ENCODE results near the gene MARCHF2. TPM values are rescaled to one million over a fixed set of nuclear protein-coding genes. Genes with fewer than 3 reads are reported as not detected.

MARCHF2 gene
- total RNA-seq (19.7 TPM), polyA plus RNA-seq (ENCODE audit: insufficient read depth in 1 of 8, insufficient read length in 8 of 8, low replicate concordance in 1 of 8) (10 to 100 TPM; 14.1 to 17.7 (median 15.9) TPM)
- long read RNA-seq, donor 1, transcript MARCH2-201 (5 exons, 1,376 nt), result major isoform, 5 of 5 reads
- long read RNA-seq, donor 1, partial matches to known transcripts, result 0 of 5 reads
- long read RNA-seq, donor 1, other reads (novel, unspliced or antisense), result 0 of 5 reads
- long read RNA-seq, donor 2, result 0 reads
- long read RNA-seq, donor 3, partial matches to known transcripts, result 0 of 1 reads
- long read RNA-seq, donor 3, other reads (novel, unspliced or antisense), result 0 of 1 reads
- long read RNA-seq, donor 4, partial matches to known transcripts, result 0 of 4 reads
- long read RNA-seq, donor 4, other reads (novel, unspliced or antisense), result 0 of 4 reads
- long read RNA-seq, donor 5, transcript MARCH2-201 (5 exons, 1,376 nt), result major isoform, 7 of 8 reads
- long read RNA-seq, donor 5, partial matches to known transcripts, result 0 of 8 reads
- long read RNA-seq, donor 5, other reads (novel, unspliced or antisense), result 0 of 8 reads
- long read RNA-seq, donor 6, transcript MARCH2-201 (5 exons, 1,376 nt), result major isoform, 5 of 6 reads
- long read RNA-seq, donor 6, partial matches to known transcripts, result 0 of 6 reads
- long read RNA-seq, donor 6, other reads (novel, unspliced or antisense), result 0 of 6 reads
- long read RNA-seq, donor 7, transcript MARCH2-201 (5 exons, 1,376 nt), result major isoform, 7 of 7 reads
- long read RNA-seq, donor 7, partial matches to known transcripts, result 0 of 7 reads
- long read RNA-seq, donor 7, other reads (novel, unspliced or antisense), result 0 of 7 reads
- long read RNA-seq, donor 8, partial matches to known transcripts, result 0 of 6 reads
- long read RNA-seq, donor 8, other reads (novel, unspliced or antisense), result 0 of 6 reads
- long read RNA-seq, donor 9, transcript MARCH2-201 (5 exons, 1,376 nt), result major isoform, 5 of 5 reads
- long read RNA-seq, donor 9, partial matches to known transcripts, result 0 of 5 reads
- long read RNA-seq, donor 9, other reads (novel, unspliced or antisense), result 0 of 5 reads
- long read RNA-seq, donor 10, partial matches to known transcripts, result 0 of 6 reads
- long read RNA-seq, donor 10, other reads (novel, unspliced or antisense), result 0 of 6 reads
- long read RNA-seq, donor 11, transcript MARCH2-201 (5 exons, 1,376 nt), result major isoform, 5 of 6 reads
- long read RNA-seq, donor 11, partial matches to known transcripts, result 0 of 6 reads
- long read RNA-seq, donor 11, other reads (novel, unspliced or antisense), result 0 of 6 reads

DNA sequence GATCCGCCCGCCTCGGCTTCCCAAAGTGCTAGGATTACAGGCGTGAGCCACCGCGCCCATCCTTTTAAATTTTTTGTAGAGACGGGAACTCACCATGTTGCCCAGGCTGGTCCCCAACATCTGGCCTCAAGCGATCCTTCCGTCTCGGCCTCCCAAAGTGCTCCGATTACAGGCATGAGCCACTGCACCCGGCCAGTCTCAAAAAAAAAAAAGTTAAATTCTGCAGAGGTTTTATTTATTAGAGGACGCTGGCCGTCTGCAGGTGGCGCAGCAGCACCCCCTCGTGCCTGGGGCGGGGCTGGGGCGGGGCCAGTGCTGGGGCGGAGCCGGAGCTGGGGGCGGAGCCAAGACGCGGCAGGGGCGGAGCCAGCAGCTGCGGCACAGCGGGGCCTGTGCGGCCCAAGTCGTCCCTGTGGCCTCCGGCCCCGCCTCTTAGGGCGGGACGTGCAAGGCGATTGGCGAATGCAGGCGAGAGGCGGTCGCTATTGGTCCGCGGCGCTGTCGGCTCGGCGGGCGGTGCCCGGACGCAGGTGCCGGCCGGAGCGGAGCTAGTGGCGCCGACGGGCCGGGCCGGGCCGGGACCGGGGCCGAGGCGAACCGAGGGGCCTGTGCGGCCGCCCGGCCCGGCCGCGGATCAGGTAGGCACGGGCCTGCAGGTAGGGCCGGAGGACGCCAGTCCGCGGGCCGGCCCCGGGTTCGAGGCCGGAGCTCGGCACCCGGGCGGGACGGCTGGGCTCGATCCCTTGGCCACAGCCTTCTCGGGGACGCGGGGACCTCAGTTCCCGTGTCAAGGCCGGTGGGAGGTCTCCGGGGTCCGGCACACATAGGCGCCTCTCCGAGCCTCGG is at the start of gene MARCHF2:
Gene MARCHF2, plus strand, starts transcription at position 523 of the 846 bp plus-strand sequence. CDS start 8,536 bp downstream, outside the sequence.
- H3K27me3 ChIP-seq (ENCODE audit: control insufficient read depth, insufficient read depth, low read length), result no peaks in the 10 kb centered on the region
- no peaks in the 10 kb centered on the region for H3K36me3 ChIP-seq (ENCODE audit: control insufficient read depth, insufficient read depth, low read length)
- no peak within 1 kb of the TSS for H3K27ac ChIP-seq (ENCODE audit: low read length)
- under 1% methylated on average over 82 of the region's 89 CpGs for WGBS (ENCODE audit: insufficient coverage)
- peak; percentile 99 for DNase-seq
- H3K4me1 ChIP-seq (ENCODE audit: control insufficient read depth, insufficient read depth, low read length), result peaks cover 16% of the 10 kb centered on the region
- H3K9me3 ChIP-seq (replicated peaks; ENCODE audit: control insufficient read depth, low read depth, low read length), result no peaks in the 10 kb centered on the region
- H3K4me3 ChIP-seq (ENCODE audit: low read length), result peak within 1 kb of the TSS; percentile 63

DNA sequence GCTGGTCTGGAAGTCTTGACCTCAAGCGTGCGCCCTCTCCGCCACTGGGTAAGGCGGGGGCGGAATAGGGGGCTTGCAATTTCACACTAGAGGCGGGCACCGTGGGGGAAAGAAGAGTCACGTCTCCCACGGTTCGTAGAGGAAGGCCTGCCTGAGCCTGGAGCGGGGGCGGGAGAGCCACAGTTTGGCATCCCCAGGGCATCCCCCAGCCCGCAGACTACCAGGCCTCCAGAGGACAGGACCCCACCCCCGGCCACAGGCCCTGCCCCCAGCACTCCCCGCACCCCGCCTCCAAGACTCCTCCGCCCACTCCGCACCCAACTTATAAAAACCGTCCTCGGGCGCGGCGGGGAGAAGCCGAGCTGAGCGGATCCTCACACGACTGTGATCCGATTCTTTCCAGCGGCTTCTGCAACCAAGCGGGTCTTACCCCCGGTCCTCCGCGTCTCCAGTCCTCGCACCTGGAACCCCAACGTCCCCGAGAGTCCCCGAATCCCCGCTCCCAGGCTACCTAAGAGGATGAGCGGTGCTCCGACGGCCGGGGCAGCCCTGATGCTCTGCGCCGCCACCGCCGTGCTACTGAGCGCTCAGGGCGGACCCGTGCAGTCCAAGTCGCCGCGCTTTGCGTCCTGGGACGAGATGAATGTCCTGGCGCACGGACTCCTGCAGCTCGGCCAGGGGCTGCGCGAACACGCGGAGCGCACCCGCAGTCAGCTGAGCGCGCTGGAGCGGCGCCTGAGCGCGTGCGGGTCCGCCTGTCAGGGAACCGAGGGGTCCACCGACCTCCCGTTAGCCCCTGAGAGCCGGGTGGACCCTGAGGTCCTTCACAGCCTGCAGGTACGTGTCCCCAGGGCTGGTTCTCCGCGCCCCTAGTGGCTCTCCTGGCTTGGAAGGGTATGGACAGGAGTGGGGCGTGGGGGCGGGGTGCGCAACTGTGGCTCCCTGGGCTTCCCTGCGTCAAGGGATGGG is 49.0 kb upstream of the MARCHF2 start, which contains the start of gene ANGPTL4:
Gene ANGPTL4, plus strand, starts transcription at position 353 of the 969 bp plus-strand sequence. Its CDS starts 167 bp downstream, at position 520.
- peaks cover 42% of the 10 kb centered on the region for H3K27me3 ChIP-seq (ENCODE audit: control insufficient read depth, insufficient read depth, low read length)
- H3K4me1 ChIP-seq (ENCODE audit: control insufficient read depth, insufficient read depth, low read length), result peaks cover 55% of the 10 kb centered on the region
- H3K4me3 ChIP-seq (ENCODE audit: low read length), result peak within 1 kb of the TSS; percentile 47
- no peaks in the 10 kb centered on the region for H3K36me3 ChIP-seq (ENCODE audit: control insufficient read depth, insufficient read depth, low read length)
- WGBS (ENCODE audit: insufficient coverage), result under 1% methylated on average over 74 of the region's 81 CpGs
- no peaks in the 10 kb centered on the region for H3K9me3 ChIP-seq (replicated peaks; ENCODE audit: control insufficient read depth, low read depth, low read length)
- peak; percentile 85 for DNase-seq
- H3K27ac ChIP-seq (ENCODE audit: low read length), result peak within 1 kb of the TSS; percentile 51

- H3K27ac ChIP-seq (ENCODE audit: low read length), result no peak overlapping the region
- H3K4me1 ChIP-seq (ENCODE audit: control insufficient read depth, insufficient read depth, low read length), result peaks cover 66% of the 10 kb centered on the region
- no peak overlapping the region for H3K4me3 ChIP-seq (ENCODE audit: low read length)
- H3K9me3 ChIP-seq (replicated peaks; ENCODE audit: control insufficient read depth, low read depth, low read length), result no peaks in the 10 kb centered on the region
- peaks cover 42% of the 10 kb centered on the region for H3K27me3 ChIP-seq (ENCODE audit: control insufficient read depth, insufficient read depth, low read length)
- no peak for DNase-seq
- no peaks in the 10 kb centered on the region for H3K36me3 ChIP-seq (ENCODE audit: control insufficient read depth, insufficient read depth, low read length)
- 94% methylated on average over 9 of the region's 11 CpGs for WGBS (ENCODE audit: insufficient coverage)
These were observed 47.0 kb upstream of the MARCHF2 start for GRCh38 chr19:8366121-8366581.

DNA sequence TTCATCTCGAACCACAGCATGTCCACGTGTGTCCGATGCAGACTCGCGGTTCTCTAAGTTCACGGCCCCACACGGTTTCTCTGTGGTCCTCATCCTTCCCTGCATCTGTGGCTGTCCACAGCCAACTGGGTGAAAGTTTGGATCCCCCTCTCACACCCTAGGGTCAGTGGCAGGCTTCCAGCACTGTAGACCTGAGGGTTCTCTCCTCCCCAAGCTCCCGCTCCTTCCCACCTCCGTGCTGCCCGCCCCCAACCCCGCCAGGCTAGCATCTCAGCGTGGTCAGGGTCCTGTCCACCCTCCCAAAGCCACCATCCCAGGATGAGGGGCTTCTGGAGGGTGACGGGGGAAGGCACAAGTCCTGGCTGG is 46.2 kb upstream of the MARCHF2 start:
- peak; percentile 63 for DNase-seq
- peak overlapping the region; percentile 81 for H3K27ac ChIP-seq (ENCODE audit: low read length)
- peaks cover 42% of the 10 kb centered on the region for H3K27me3 ChIP-seq (ENCODE audit: control insufficient read depth, insufficient read depth, low read length)
- H3K4me1 ChIP-seq (ENCODE audit: control insufficient read depth, insufficient read depth, low read length), result peaks cover 62% of the 10 kb centered on the region
- H3K9me3 ChIP-seq (replicated peaks; ENCODE audit: control insufficient read depth, low read depth, low read length), result no peaks in the 10 kb centered on the region
- WGBS (ENCODE audit: insufficient coverage), result 8% methylated on average over 8 of the region's 13 CpGs
- H3K4me3 ChIP-seq (ENCODE audit: low read length), result no peak overlapping the region
- H3K36me3 ChIP-seq (ENCODE audit: control insufficient read depth, insufficient read depth, low read length), result no peaks in the 10 kb centered on the region

- Histone ChIP-seq H3K4me3 (ENCODE audit: low read length) (peak overlapping the region; percentile 13), H3K4me1 (ENCODE audit: control insufficient read depth, insufficient read depth, low read length) (peaks cover 57% of the 10 kb centered on the region), H3K27me3 (ENCODE audit: control insufficient read depth, insufficient read depth, low read length) (peaks cover 42% of the 10 kb centered on the region), H3K36me3 (ENCODE audit: control insufficient read depth, insufficient read depth, low read length) (no peaks in the 10 kb centered on the region), H3K27ac (ENCODE audit: low read length) (peak overlapping the region; percentile 81), H3K9me3 (replicated peaks; ENCODE audit: control insufficient read depth, low read depth, low read length) (no peaks in the 10 kb centered on the region)
- WGBS (ENCODE audit: insufficient coverage), result 20% methylated on average over 17 of the region's 23 CpGs
- peak; percentile 94 for DNase-seq
These were observed 45.6 kb upstream of the MARCHF2 start for GRCh38 chr19:8367327-8368001.

GRCh38 chr19:8370176-8371010 is 42.7 kb upstream of the MARCHF2 start:
- no peaks in the 10 kb centered on the region for H3K9me3 ChIP-seq (replicated peaks; ENCODE audit: control insufficient read depth, low read depth, low read length)
- H3K27me3 ChIP-seq (ENCODE audit: control insufficient read depth, insufficient read depth, low read length), result peaks cover 17% of the 10 kb centered on the region
- peaks cover 4% of the 10 kb centered on the region for H3K36me3 ChIP-seq (ENCODE audit: control insufficient read depth, insufficient read depth, low read length)
- no peak overlapping the region for H3K27ac ChIP-seq (ENCODE audit: low read length)
- H3K4me1 ChIP-seq (ENCODE audit: control insufficient read depth, insufficient read depth, low read length), result peaks cover 39% of the 10 kb centered on the region
- H3K4me3 ChIP-seq (ENCODE audit: low read length), result no peak overlapping the region
- peak; percentile 61 for DNase-seq
- 62% methylated on average over 5 of the region's 19 CpGs for WGBS (ENCODE audit: insufficient coverage)

GRCh38 chr19:8371011-8371804 is 41.9 kb upstream of the MARCHF2 start:
- no peak overlapping the region for H3K27ac ChIP-seq (ENCODE audit: low read length)
- 80% methylated on average over 25 of the region's 28 CpGs for WGBS (ENCODE audit: insufficient coverage)
- H3K9me3 ChIP-seq (replicated peaks; ENCODE audit: control insufficient read depth, low read depth, low read length), result no peaks in the 10 kb centered on the region
- DNase-seq, result no peak
- H3K4me1 ChIP-seq (ENCODE audit: control insufficient read depth, insufficient read depth, low read length), result peaks cover 38% of the 10 kb centered on the region
- H3K36me3 ChIP-seq (ENCODE audit: control insufficient read depth, insufficient read depth, low read length), result peaks cover 4% of the 10 kb centered on the region
- H3K27me3 ChIP-seq (ENCODE audit: control insufficient read depth, insufficient read depth, low read length), result peaks cover 9% of the 10 kb centered on the region
- H3K4me3 ChIP-seq (ENCODE audit: low read length), result no peak overlapping the region

All from muscle of leg (tissue), 16 donors.